Peyer's patch (tissue), 4 donors: Measurements from ENCODE around the gene AP1S2.

Experiments used
- POLR2A ChIP-seq, 2 donors: fragments of 450-650 bp; IDR thresholded peaks; one replicate each; pipeline ENCODE4 v1.5.1; 2017; ENCODE audit warnings: antibody characterized with exemption in 2 of 2, mild to moderate bottlenecking in 2 of 2, moderate library complexity in 2 of 2
- TF ChIP-seq, protein P1 (sequence below), 6 experiments: fragments of 450-650 bp in 4 of 6; fragments of 200-600 bp in 2 of 6; sonication (generic) in 1 of 6; IDR thresholded peaks; one replicate each; pipeline ENCODE4 v1.5.1; 2017 to 2019; ENCODE audit warnings: antibody characterized with exemption in 6 of 6, mild to moderate bottlenecking in 3 of 6, moderate library complexity in 1 of 6

DNA sequence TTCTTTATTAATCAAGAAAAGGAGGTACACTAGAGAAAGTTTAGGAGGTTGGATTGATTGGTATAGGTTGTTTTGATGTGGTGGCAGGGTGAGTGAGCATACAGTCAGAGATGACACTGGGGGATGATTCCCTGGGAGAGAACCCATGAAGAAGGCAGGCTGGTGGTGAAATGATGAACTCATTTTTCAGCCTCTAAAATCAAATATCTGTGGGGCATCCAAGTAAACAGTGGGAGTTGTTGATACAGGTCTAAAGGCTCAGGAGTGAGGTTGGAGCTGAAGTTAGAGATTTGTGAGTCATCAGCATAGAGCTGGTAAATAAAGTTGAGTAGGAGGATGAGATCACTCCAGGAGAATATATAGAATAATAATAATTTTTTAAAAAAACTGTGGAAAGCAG, 10.0 kb upstream of the AP1S2 start:
- TF ChIP-seq, protein P1, sequence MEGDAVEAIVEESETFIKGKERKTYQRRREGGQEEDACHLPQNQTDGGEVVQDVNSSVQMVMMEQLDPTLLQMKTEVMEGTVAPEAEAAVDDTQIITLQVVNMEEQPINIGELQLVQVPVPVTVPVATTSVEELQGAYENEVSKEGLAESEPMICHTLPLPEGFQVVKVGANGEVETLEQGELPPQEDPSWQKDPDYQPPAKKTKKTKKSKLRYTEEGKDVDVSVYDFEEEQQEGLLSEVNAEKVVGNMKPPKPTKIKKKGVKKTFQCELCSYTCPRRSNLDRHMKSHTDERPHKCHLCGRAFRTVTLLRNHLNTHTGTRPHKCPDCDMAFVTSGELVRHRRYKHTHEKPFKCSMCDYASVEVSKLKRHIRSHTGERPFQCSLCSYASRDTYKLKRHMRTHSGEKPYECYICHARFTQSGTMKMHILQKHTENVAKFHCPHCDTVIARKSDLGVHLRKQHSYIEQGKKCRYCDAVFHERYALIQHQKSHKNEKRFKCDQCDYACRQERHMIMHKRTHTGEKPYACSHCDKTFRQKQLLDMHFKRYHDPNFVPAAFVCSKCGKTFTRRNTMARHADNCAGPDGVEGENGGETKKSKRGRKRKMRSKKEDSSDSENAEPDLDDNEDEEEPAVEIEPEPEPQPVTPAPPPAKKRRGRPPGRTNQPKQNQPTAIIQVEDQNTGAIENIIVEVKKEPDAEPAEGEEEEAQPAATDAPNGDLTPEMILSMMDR (IDR thresholded peaks at IDR 0.05): no peak
- no peak for TF ChIP-seq POLR2A (IDR thresholded peaks at IDR 0.05)
